DND-41 (cell line): ENCODE measurements around the gene SMG6.

Experiments used
- ATAC-seq: fragments of 200-7000 bp; cut with Tn5 transposase; 3 replicates; pipeline ENCODE4 v1.9.1; 2021; ENCODE audit warnings: low read depth; ENCODE audit not compliant: insufficient read depth
- DNase-seq: peaks from one replicate; pipeline ENCODE4 v3.0.0-alpha.2; 2020
- H2AFZ ChIP-seq: 2 replicates; pipeline ENCODE4 v1.6.0; 2012; ENCODE audit warnings: low read depth, low read length
- H3K27ac ChIP-seq: 2 replicates; pipeline ENCODE4 v1.5.1; 2012; ENCODE audit warnings: low read length, inconsistent platforms
- H3K27me3 ChIP-seq: fragments of 200-600 bp; sonication (generic); 2 replicates; pipeline ENCODE4 v1.6.0; 2012; ENCODE audit warnings: low read length, mild to moderate bottlenecking, inconsistent platforms; ENCODE audit not compliant: insufficient read depth, poor library complexity
- H3K36me3 ChIP-seq: 2 replicates; pipeline ENCODE4 v1.5.1; 2012; ENCODE audit warnings: low read length, inconsistent platforms; ENCODE audit not compliant: insufficient read depth
- H3K4me1 ChIP-seq: 2 replicates; pipeline ENCODE4 v1.5.1; 2012; ENCODE audit warnings: mild to moderate bottlenecking, low read length; ENCODE audit not compliant: insufficient read depth
- H3K4me2 ChIP-seq: 2 replicates; pipeline ENCODE4 v1.6.0; 2012; ENCODE audit warnings: mild to moderate bottlenecking, moderate library complexity, low read length, inconsistent platforms; ENCODE audit not compliant: insufficient read depth
- H3K4me3 ChIP-seq, 2 experiments: fragments of 200-600 bp in 1 of 2; shearing (Covaris generic) in 1 of 2; 2 replicates each; pipeline ENCODE4 v1.5.1; 2012 to 2016; ENCODE audit warnings: inconsistent platforms in 2 of 2, low read length in 2 of 2, mild to moderate bottlenecking in 2 of 2, low read depth in 1 of 2, moderate library complexity in 1 of 2
- H3K79me2 ChIP-seq: 2 replicates; pipeline ENCODE4 v1.6.0; 2012; ENCODE audit warnings: low read length, inconsistent platforms; ENCODE audit not compliant: insufficient read depth
- H3K9ac ChIP-seq: 2 replicates; pipeline ENCODE4 v1.6.0; 2012; ENCODE audit warnings: low read depth, mild to moderate bottlenecking, inconsistent platforms, low read length, moderate library complexity
- H3K9me3 ChIP-seq: 2 replicates; pipeline ENCODE4 v1.5.1; 2012; ENCODE audit warnings: low read length, moderate library complexity, mild to moderate bottlenecking, inconsistent platforms; ENCODE audit not compliant: insufficient read depth, severe bottlenecking
- H4K20me1 ChIP-seq: 2 replicates; pipeline ENCODE4 v1.6.0; 2012; ENCODE audit warnings: low read length; ENCODE audit not compliant: insufficient read depth
- EZH2 ChIP-seq: IDR thresholded peaks from 3 replicates; pipeline ENCODE4 v1.6.1; 2012; ENCODE audit warnings: borderline replicate concordance, low read depth, mild to moderate bottlenecking, moderate library complexity, low read length, inconsistent platforms; ENCODE audit not compliant: severe bottlenecking
- TF ChIP-seq, protein P1 (sequence below): IDR thresholded peaks from 2 replicates; pipeline ENCODE4 v1.5.1; 2012; ENCODE audit warnings: borderline replicate concordance, low read length, moderate library complexity, mild to moderate bottlenecking; ENCODE audit not compliant: poor library complexity, severe bottlenecking; ENCODE audit errors: extremely low read depth

SMG6 gene

DNA sequence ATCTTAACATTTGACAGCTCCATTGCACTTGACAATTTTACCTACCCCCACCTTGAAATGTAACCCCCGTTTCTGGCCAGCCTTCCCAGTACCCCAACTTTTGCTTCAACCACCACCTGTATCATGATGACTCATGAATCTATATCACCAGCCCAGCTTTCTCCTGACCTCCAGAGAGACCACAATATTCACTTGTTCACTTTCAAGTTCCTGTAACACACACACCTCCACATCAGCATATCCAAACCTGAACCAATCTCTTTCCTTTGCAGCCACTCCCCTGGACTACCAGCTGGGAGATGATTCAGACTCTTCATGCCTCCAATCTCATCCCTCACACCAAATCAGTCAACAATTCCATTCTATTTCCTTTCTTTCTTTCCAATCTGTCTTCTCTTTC, 8.0 kb downstream of the SMG6 start:
- H3K4me2 ChIP-seq, result no peak overlapping the region
- DNase-seq, result no peak
- H2AFZ ChIP-seq, result no peak overlapping the region
- H3K27me3 ChIP-seq, result no peaks in the 10 kb centered on the region
- H4K20me1 ChIP-seq, result peaks cover 14% of the 10 kb centered on the region; the same call in 1 of the 2 replicates
- no peak for ATAC-seq
- H3K27ac ChIP-seq, result 0 out of 2 replicates have a peak overlapping the region, but pooled peaks have one; percentile 11
- peaks cover 62% of the 10 kb centered on the region for H3K79me2 ChIP-seq
- 0 out of 2 replicates have a peak, but pooled peaks cover 6% of the 10 kb centered on the region for H3K4me1 ChIP-seq
- H3K36me3 ChIP-seq, result peaks cover 91% of the 10 kb centered on the region
- no peak overlapping the region for H3K4me3 ChIP-seq
- TF ChIP-seq EZH2, result no peak
- TF ChIP-seq, protein P1, sequence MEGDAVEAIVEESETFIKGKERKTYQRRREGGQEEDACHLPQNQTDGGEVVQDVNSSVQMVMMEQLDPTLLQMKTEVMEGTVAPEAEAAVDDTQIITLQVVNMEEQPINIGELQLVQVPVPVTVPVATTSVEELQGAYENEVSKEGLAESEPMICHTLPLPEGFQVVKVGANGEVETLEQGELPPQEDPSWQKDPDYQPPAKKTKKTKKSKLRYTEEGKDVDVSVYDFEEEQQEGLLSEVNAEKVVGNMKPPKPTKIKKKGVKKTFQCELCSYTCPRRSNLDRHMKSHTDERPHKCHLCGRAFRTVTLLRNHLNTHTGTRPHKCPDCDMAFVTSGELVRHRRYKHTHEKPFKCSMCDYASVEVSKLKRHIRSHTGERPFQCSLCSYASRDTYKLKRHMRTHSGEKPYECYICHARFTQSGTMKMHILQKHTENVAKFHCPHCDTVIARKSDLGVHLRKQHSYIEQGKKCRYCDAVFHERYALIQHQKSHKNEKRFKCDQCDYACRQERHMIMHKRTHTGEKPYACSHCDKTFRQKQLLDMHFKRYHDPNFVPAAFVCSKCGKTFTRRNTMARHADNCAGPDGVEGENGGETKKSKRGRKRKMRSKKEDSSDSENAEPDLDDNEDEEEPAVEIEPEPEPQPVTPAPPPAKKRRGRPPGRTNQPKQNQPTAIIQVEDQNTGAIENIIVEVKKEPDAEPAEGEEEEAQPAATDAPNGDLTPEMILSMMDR, result no peak
- H3K9ac ChIP-seq, result no peak overlapping the region
- no peaks in the 10 kb centered on the region for H3K9me3 ChIP-seq

GRCh38 chr17:2292100-2292499, 11.5 kb downstream of the SMG6 start:
- ATAC-seq, result no peak
- Histone ChIP-seq H3K9me3 (no peaks in the 10 kb centered on the region), H3K4me1 (no peaks in the 10 kb centered on the region), H3K9ac (no peak overlapping the region), H3K36me3 (peaks cover 82% of the 10 kb centered on the region), H4K20me1 (peaks cover 5% of the 10 kb centered on the region; the same call in 1 of the 2 replicates), H3K27me3 (no peaks in the 10 kb centered on the region), H3K4me3 (no peak overlapping the region), H3K4me2 (no peak overlapping the region), H3K27ac (no peak overlapping the region), H3K79me2 (peaks cover 37% of the 10 kb centered on the region), H2AFZ (no peak overlapping the region)
- no peak for DNase-seq
- TF ChIP-seq EZH2, result no peak

- no peak overlapping the region for H3K27ac ChIP-seq
- no peaks in the 10 kb centered on the region for H3K9me3 ChIP-seq
- H3K4me2 ChIP-seq, result no peak overlapping the region
- H3K9ac ChIP-seq, result no peak overlapping the region
- no peaks in the 10 kb centered on the region for H3K4me1 ChIP-seq
- H2AFZ ChIP-seq, result no peak overlapping the region
- TF ChIP-seq, protein P1, result no peak
- no peak for TF ChIP-seq EZH2
- ATAC-seq (no peak), DNase-seq (no peak)
- H3K36me3 ChIP-seq, result peaks cover 76% of the 10 kb centered on the region
- H3K79me2 ChIP-seq, result peaks cover 18% of the 10 kb centered on the region
- H3K4me3 ChIP-seq, result no peak overlapping the region
- no peaks in the 10 kb centered on the region; the same call in 1 of the 2 replicates for H4K20me1 ChIP-seq
- no peaks in the 10 kb centered on the region for H3K27me3 ChIP-seq
These were observed 13.6 kb downstream of the SMG6 start for GRCh38 chr17:2289878-2290478.

GRCh38 chr17:2283302-2283701, 20.3 kb downstream of the SMG6 start:
- Histone ChIP-seq H2AFZ (no peak overlapping the region), H3K79me2 (peaks cover 4% of the 10 kb centered on the region), H3K4me1 (no peaks in the 10 kb centered on the region), H3K36me3 (peaks cover 82% of the 10 kb centered on the region), H3K4me2 (no peak overlapping the region), H3K4me3 (no peak overlapping the region), H4K20me1 (peaks cover 4% of the 10 kb centered on the region; the same call in 1 of the 2 replicates), H3K27ac (no peak overlapping the region), H3K9me3 (no peaks in the 10 kb centered on the region), H3K27me3 (no peaks in the 10 kb centered on the region), H3K9ac (no peak overlapping the region)
- ATAC-seq (no peak), DNase-seq (no peak)
- TF ChIP-seq, protein P1, result no peak
- TF ChIP-seq EZH2, result no peak
